Upper lobe of right lung (tissue), 1 donor: ENCODE data around the gene BRD4. TPM values are rescaled to one million over a fixed set of nuclear protein-coding genes. Genes with fewer than 3 reads are reported as not detected.

Experiments
- ATAC-seq: fragments of 200-7000 bp; cut with Tn5 transposase; one replicate; pipeline ENCODE4 v1.9.1; 2020; ENCODE audit warnings: mild to moderate bottlenecking, moderate library complexity
- DNase-seq: peaks from one replicate; pipeline ENCODE4 v3.0.0-alpha.2; 2020
- H3K27ac ChIP-seq: fragments of 200-600 bp; one replicate; pipeline ENCODE4 v1.8.0; 2022
- H3K27me3 ChIP-seq: fragments of 200-600 bp; one replicate; pipeline ENCODE4 v1.8.0; 2022; ENCODE audit warnings: mild to moderate bottlenecking
- H3K36me3 ChIP-seq: fragments of 200-600 bp; one replicate; pipeline ENCODE4 v1.8.0; 2022
- H3K4me1 ChIP-seq: fragments of 200-600 bp; one replicate; pipeline ENCODE4 v1.8.0; 2022
- H3K4me3 ChIP-seq: fragments of 200-600 bp; one replicate; pipeline ENCODE4 v1.8.0; 2022; ENCODE audit warnings: mild to moderate bottlenecking
- H3K9me3 ChIP-seq: fragments of 200-600 bp; one replicate; pipeline ENCODE4 v1.8.0; 2022
- CTCF ChIP-seq: fragments of 200-600 bp; IDR thresholded peaks from one replicate; pipeline ENCODE4 v1.8.0; 2022; ENCODE audit warnings: antibody characterized with exemption
- intact Hi-C: fragments of 100-400 bp; cut with DNase I; formaldehyde crosslinking; loops from one replicate; pipeline ENCODE4 v1.11.0; 2022
- total RNA-seq: library from RNA; stranded (reverse); fragmentation: NEBNext Ultra II Directional; extraction: Animal tissue kit (Norgen Biotek cat#: 25700); gene quantifications from one replicate; pipeline ENCODE4 v1.2.1, GENCODE V29; 2021
- donor health status: DM: no; HTN: yes; CAD: no; lungs with severe emphysema.

BRD4 gene
- total RNA-seq, 1 donor from 2014 or later = 101 TPM

- Histone ChIP-seq H3K36me3 (no peaks in the 10 kb centered on the region), H3K4me1 (peaks cover 97% of the 10 kb centered on the region), H3K4me3 (no peak overlapping the region), H3K9me3 (no peaks in the 10 kb centered on the region), H3K27me3 (no peaks in the 10 kb centered on the region), H3K27ac (peak overlapping the region; percentile 55)
- DNase-seq (peak; percentile 58), ATAC-seq (no peak)
- intact Hi-C loops = no loop called here
- no peak for TF ChIP-seq CTCF
These were observed 33.3 kb downstream of the BRD4 start for GRCh38 chr19:15298847-15299567.

GRCh38 chr19:15297416-15298224 lies 34.7 kb downstream of the BRD4 start:
- Histone ChIP-seq H3K9me3 (no peaks in the 10 kb centered on the region), H3K27me3 (no peaks in the 10 kb centered on the region), H3K4me3 (no peak overlapping the region), H3K4me1 (peaks cover 98% of the 10 kb centered on the region), H3K36me3 (no peaks in the 10 kb centered on the region), H3K27ac (peak overlapping the region; percentile 63)
- TF ChIP-seq CTCF = no peak
- intact Hi-C loops = no loop called here
- ATAC-seq (peak; percentile 57), DNase-seq (peak; percentile 22)

- Histone ChIP-seq H3K36me3 (no peaks in the 10 kb centered on the region), H3K4me1 (peaks cover 99% of the 10 kb centered on the region), H3K4me3 (no peak overlapping the region), H3K27ac (peak overlapping the region; percentile 55), H3K27me3 (no peaks in the 10 kb centered on the region), H3K9me3 (no peaks in the 10 kb centered on the region)
- intact Hi-C loops = no loop called here
- ATAC-seq (peak; percentile 36), DNase-seq (peak; percentile 46)
- TF ChIP-seq CTCF = no peak
These were observed 35.4 kb downstream of the BRD4 start for GRCh38 chr19:15296841-15297415.

GRCh38 chr19:15296353-15296752 lies 36.0 kb downstream of the BRD4 start:
- intact Hi-C loops = no loop called here
- no peak for ATAC-seq
- DNase-seq = peak; percentile 47
- peak overlapping the region; percentile 55 for H3K27ac ChIP-seq
- H3K4me3 ChIP-seq = no peak overlapping the region
- H3K36me3 ChIP-seq = no peaks in the 10 kb centered on the region
- H3K9me3 ChIP-seq = no peaks in the 10 kb centered on the region
- TF ChIP-seq CTCF = no peak
- H3K27me3 ChIP-seq = no peaks in the 10 kb centered on the region
- peaks cover 100% of the 10 kb centered on the region for H3K4me1 ChIP-seq

GRCh38 chr19:15294561-15294990 lies 37.8 kb downstream of the BRD4 start:
- DNase-seq (no peak), ATAC-seq (no peak)
- H3K4me3 ChIP-seq = no peak overlapping the region

More at GRCh38 chr19:15294561-15294990, 37.8 kb downstream of the BRD4 start:
- TF ChIP-seq CTCF = no peak
- Histone ChIP-seq H3K9me3 (no peaks in the 10 kb centered on the region), H3K27me3 (no peaks in the 10 kb centered on the region), H3K4me1 (peaks cover 100% of the 10 kb centered on the region), H3K27ac (peak overlapping the region; percentile 17), H3K36me3 (no peaks in the 10 kb centered on the region)
- intact Hi-C loops = no loop called here
